SU-DHL-6 (cell line): ENCODE results near the gene TBPL1.

Source experiments
- H2AFZ ChIP-seq: fragments of 200-600 bp; sonication (generic); 2 replicates; pipeline ENCODE4 v1.6.1; 2014; ENCODE audit warnings: low read depth, mild to moderate bottlenecking, moderate library complexity, mixed read lengths, antibody characterized with exemption, low read length; ENCODE audit not compliant: severe bottlenecking
- H3F3A ChIP-seq: fragments of 200-600 bp; shearing (Covaris generic); 2 replicates; pipeline ENCODE4 v1.6.0; 2016; ENCODE audit warnings: antibody characterized with exemption, mild to moderate bottlenecking; ENCODE audit not compliant: insufficient read depth
- H3K27ac ChIP-seq: fragments of 200-600 bp; sonication (generic); 2 replicates; pipeline ENCODE4 v1.5.1; 2016; ENCODE audit warnings: low read depth, mild to moderate bottlenecking, low read length, moderate library complexity, mixed read lengths
- H3K27me3 ChIP-seq: fragments of 200-600 bp; sonication (generic), shearing (Covaris generic); 2 replicates; pipeline ENCODE4 v1.6.0; 2014; ENCODE audit warnings: mild to moderate bottlenecking, low read length
- H3K36me3 ChIP-seq: fragments of 200-600 bp; sonication (generic); 2 replicates; pipeline ENCODE4 v1.6.1; 2014; ENCODE audit warnings: mild to moderate bottlenecking, low read length, mixed read lengths
- H3K4me2 ChIP-seq: fragments of 300-600, 200-600 bp; shearing (Covaris generic), sonication (generic); 2 replicates; pipeline ENCODE4 v1.6.0; 2014; ENCODE audit warnings: low read length, low read depth, mild to moderate bottlenecking; ENCODE audit not compliant: poor library complexity, severe bottlenecking
- H3K4me3 ChIP-seq: fragments of 200-600 bp; sonication (generic); 2 replicates; pipeline ENCODE4 v1.5.1; 2014; ENCODE audit warnings: antibody characterized with exemption, low read length, mild to moderate bottlenecking, mixed read lengths; ENCODE audit not compliant: insufficient read depth, poor library complexity, severe bottlenecking
- H3K79me2 ChIP-seq: fragments of 200-600 bp; sonication (generic); 2 replicates; pipeline ENCODE4 v1.6.1; 2014; ENCODE audit warnings: mild to moderate bottlenecking, low read length, moderate library complexity; ENCODE audit not compliant: insufficient read depth
- H3K9ac ChIP-seq: fragments of 200-600 bp; sonication (generic); 2 replicates; pipeline ENCODE4 v1.7.0; 2014; ENCODE audit warnings: mild to moderate bottlenecking, low read length
- H3K9me2 ChIP-seq: fragments of 200-600 bp; sonication (generic); replicated peaks from 2 replicates; pipeline ENCODE4 v1.6.1; 2014; ENCODE audit warnings: low read length; ENCODE audit not compliant: insufficient read depth
- H3K9me3 ChIP-seq: fragments of 200-600 bp; sonication (generic); 2 replicates; pipeline ENCODE4 v1.6.1; 2014; ENCODE audit warnings: low read length, mixed read lengths; ENCODE audit not compliant: insufficient read depth
- H4K20me1 ChIP-seq: fragments of 200-600 bp; sonication (generic); 2 replicates; pipeline ENCODE4 v1.6.1; 2014; ENCODE audit warnings: low read depth, mild to moderate bottlenecking, antibody characterized with exemption, low read length, moderate library complexity, mixed read lengths
- EZH2phosphoT487 ChIP-seq: fragments of 200-600 bp; sonication (generic), shearing (Covaris generic); conservative IDR thresholded peaks from 2 replicates; pipeline ENCODE4 v1.6.1; 2018; ENCODE audit warnings: mild to moderate bottlenecking, antibody characterized with exemption, low read length, moderate library complexity, mixed read lengths
- TF ChIP-seq, protein P1 (sequence below): fragments of 200-600 bp; sonication (generic); IDR thresholded peaks from one replicate; pipeline ENCODE4 v1.5.1; 2017; ENCODE audit warnings: antibody characterized with exemption, mild to moderate bottlenecking, low read length, moderate library complexity; ENCODE audit not compliant: insufficient read depth, poor library complexity, severe bottlenecking

The TBPL1 gene

DNA sequence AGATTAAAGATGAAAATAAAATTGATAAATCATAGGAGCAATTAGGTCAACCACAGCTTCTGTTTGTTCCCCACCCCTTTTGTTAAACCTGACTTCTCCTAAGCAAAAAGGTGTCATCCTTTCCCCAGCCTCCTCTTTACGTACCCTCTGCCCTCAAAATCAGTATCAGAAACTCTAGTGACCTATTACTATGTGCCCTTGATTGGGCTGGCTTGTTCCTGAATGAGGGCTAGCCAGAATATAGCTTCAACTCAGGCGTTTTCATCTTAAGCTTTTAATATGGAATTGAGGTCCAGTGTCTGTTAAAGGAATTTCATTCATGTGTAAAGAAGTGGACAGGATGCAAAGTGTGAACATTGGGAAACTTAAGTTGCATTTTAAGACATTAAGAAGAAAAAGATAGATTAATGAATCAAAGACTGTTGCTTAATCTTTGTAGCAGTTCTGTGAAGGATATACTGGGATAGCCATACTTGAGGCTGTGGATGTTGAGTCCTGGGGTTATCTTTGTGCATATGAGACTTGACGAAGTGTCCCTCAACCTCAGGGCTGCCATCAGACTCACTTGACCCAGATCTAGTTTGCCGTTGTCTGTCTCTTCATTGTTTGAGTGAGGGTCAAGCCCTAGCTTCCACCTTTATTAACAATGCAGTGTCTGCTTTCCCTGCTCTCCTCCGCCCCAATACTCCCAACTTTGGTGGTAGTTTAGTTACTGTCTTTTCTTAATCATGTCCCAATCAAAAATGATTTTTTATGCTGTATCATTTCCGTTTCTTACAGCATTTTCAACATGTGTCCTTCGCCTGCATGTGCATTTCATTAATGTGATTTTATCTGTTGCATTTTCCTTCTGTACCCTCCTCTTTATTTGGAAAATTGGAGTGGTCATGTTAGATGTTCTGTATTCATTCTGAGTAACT is 1.9 kb downstream of the TBPL1 start:
- TF ChIP-seq, protein P1, sequence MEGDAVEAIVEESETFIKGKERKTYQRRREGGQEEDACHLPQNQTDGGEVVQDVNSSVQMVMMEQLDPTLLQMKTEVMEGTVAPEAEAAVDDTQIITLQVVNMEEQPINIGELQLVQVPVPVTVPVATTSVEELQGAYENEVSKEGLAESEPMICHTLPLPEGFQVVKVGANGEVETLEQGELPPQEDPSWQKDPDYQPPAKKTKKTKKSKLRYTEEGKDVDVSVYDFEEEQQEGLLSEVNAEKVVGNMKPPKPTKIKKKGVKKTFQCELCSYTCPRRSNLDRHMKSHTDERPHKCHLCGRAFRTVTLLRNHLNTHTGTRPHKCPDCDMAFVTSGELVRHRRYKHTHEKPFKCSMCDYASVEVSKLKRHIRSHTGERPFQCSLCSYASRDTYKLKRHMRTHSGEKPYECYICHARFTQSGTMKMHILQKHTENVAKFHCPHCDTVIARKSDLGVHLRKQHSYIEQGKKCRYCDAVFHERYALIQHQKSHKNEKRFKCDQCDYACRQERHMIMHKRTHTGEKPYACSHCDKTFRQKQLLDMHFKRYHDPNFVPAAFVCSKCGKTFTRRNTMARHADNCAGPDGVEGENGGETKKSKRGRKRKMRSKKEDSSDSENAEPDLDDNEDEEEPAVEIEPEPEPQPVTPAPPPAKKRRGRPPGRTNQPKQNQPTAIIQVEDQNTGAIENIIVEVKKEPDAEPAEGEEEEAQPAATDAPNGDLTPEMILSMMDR = no peak
- TF ChIP-seq EZH2phosphoT487 = no peak
- H2AFZ ChIP-seq = no peak overlapping the region
- H3K36me3 ChIP-seq = no peaks in the 10 kb centered on the region
- H3K27me3 ChIP-seq = no peaks in the 10 kb centered on the region
- H4K20me1 ChIP-seq = peaks cover 33% of the 10 kb centered on the region; the same call in 1 of the 2 replicates
- H3K79me2 ChIP-seq = peaks cover 69% of the 10 kb centered on the region
- H3K27ac ChIP-seq = no peak overlapping the region
- peak overlapping the region; percentile 98 for H3K4me2 ChIP-seq
- peak overlapping the region; percentile 93 for H3K4me3 ChIP-seq
- H3F3A ChIP-seq = peaks cover 8% of the 10 kb centered on the region; the same call in 1 of the 2 replicates
- H3K9me2 ChIP-seq = no peaks in the 10 kb centered on the region
- H3K9me3 ChIP-seq = no peaks in the 10 kb centered on the region
- H3K9ac ChIP-seq = peak overlapping the region; percentile 92

DNA sequence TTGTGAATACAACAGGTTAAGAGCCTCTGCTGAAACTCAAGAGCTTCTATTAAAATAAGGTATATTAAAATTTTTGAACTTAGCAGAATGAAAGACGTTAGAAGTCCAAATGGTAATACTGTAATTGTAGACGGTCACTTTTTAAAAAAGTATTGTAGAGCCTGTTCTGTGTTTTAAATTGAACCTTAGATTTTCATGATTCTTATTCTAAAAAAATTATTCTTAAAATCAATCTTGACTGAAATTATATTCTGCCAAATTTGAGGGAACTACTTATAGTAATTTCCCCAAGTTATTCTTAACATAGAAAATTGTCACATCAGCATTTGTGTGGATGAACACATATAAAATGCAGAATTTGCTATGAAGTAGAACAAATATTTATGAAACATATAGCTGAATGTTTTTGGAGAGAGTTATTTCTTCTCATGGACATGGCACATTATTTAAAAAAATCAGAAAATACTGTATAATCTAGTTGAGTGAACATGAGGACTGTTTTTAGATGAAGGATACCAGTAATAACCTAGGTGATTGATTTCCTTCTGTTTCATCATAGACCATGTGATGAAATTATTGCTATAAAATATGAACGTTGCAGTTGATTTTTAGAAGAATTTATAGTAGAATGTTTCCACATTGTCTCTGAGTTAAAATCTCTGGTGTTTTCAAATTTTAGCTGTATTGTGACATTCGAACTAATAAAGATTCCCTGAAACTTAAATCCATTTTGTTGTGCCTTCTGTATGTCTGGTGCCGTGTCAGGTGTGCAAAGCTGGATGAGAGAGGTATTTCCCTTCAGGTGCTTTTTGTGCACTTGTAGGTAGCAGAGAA is 2.8 kb downstream of the TBPL1 start:
- no peak for TF ChIP-seq EZH2phosphoT487
- TF ChIP-seq, protein P1 = no peak
- H3K9me2 ChIP-seq = no peaks in the 10 kb centered on the region
- no peaks in the 10 kb centered on the region for H3K9me3 ChIP-seq
- no peak overlapping the region for H3K27ac ChIP-seq
- H3F3A ChIP-seq = peaks cover 8% of the 10 kb centered on the region; the same call in 1 of the 2 replicates
- no peak overlapping the region for H2AFZ ChIP-seq
- no peaks in the 10 kb centered on the region for H3K27me3 ChIP-seq
- peak overlapping the region; percentile 98 for H3K4me2 ChIP-seq
- peak overlapping the region; percentile 92 for H3K9ac ChIP-seq
- no peaks in the 10 kb centered on the region for H3K36me3 ChIP-seq
- no peak overlapping the region for H3K4me3 ChIP-seq
- peaks cover 33% of the 10 kb centered on the region; the same call in 1 of the 2 replicates for H4K20me1 ChIP-seq
- peaks cover 77% of the 10 kb centered on the region for H3K79me2 ChIP-seq

DNA sequence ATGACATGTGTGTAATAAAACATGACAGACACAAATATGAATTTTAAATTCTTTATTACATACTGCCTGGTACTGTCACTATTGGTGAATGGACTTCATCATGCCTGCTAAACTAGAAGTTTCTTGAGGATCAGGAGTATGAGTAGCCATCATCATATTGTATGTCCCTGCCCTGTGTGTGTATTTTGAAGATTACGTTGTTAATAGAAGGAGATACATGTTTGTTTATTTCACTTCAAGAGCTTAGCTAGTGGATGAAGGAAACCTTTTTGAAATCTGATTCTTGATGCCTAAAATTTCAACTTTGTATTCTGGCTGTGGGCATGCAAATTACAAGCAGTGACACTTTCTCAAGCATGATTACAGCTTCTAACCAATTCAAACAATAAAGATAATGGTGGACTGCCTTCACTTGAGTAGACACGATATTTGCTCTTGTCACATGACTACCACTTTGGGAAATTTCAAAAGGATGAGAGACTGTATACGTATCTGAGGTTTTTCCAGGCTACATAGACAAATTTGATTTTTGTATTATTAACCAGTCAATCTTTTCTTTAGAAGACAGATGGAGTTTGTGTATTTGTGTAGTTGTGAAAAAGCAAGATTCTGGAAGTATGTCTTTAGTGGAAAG is 3.5 kb downstream of the TBPL1 start:
- Histone ChIP-seq H3K36me3 (no peaks in the 10 kb centered on the region), H3K9me3 (no peaks in the 10 kb centered on the region), H3K79me2 (peaks cover 85% of the 10 kb centered on the region), H3K9me2 (no peaks in the 10 kb centered on the region), H3K9ac (no peak overlapping the region), H3K27ac (no peak overlapping the region), H2AFZ (no peak overlapping the region), H3K27me3 (no peaks in the 10 kb centered on the region), H3K4me3 (no peak overlapping the region), H3F3A (peaks cover 6% of the 10 kb centered on the region; the same call in 1 of the 2 replicates), H3K4me2 (peak overlapping the region; percentile 98), H4K20me1 (peaks cover 34% of the 10 kb centered on the region; the same call in 1 of the 2 replicates)
- TF ChIP-seq, protein P1 = no peak
- no peak for TF ChIP-seq EZH2phosphoT487
